Measurements from ENCODE around the gene PDIA4. TPM values are rescaled to one million over a fixed set of nuclear protein-coding genes. Genes with fewer than 3 reads are reported as not detected.

Gene PDIA4
- total and polyA plus RNA-seq, 2 of the 8 experiments (the other 6 are each of a cell fraction or from before 2014, with no cell fraction given) = 119 to 303 TPM

GRCh38 chr7:148987010-148987750 lies 41.1 kb downstream of the PDIA4 start (continued):
- TF ChIP-seq EGR1 (IDR thresholded peaks at IDR 0.05; ENCODE audit: borderline replicate concordance, low read depth, low read length) (0 out of 2 replicates have a peak, but pooled peaks have one; percentile 33), FOSL1 (IDR thresholded peaks at IDR 0.05; ENCODE audit: insufficient read depth, low read depth, low read length) (no peak), SP4 (IDR thresholded peaks at IDR 0.05; ENCODE audit: low read length) (0 out of 2 replicates have a peak, but pooled peaks have one; percentile 46), SIRT6 (IDR thresholded peaks at IDR 0.05; ENCODE audit: low read length) (no peak), SP1 (IDR thresholded peaks at IDR 0.05; ENCODE audit: low read depth, low read length) (0 out of 2 replicates have a peak, but pooled peaks have one; percentile 15), ASH2L (IDR thresholded peaks at IDR 0.05; ENCODE audit: low read length) (peak; percentile 81), SP2 (IDR thresholded peaks at IDR 0.05; ENCODE audit: low read length) (no peak), CBX8 (IDR thresholded peaks at IDR 0.05; ENCODE audit: borderline replicate concordance, low read depth, low read length) (no peak), HDAC6 (IDR thresholded peaks at IDR 0.05; ENCODE audit: low read depth, low read length) (no peak), RXRA (IDR thresholded peaks at IDR 0.05; ENCODE audit: insufficient read depth, low read depth, low read length) (no peak), CREB1 (IDR thresholded peaks at IDR 0.05) (peak; percentile 86), PHF8 (conservative IDR thresholded peaks at IDR 0.05; ENCODE audit: low read depth, low read length) (no peak), NRF1 (IDR thresholded peaks at IDR 0.05; ENCODE audit: low read depth, low read length) (no peak), POU5F1 (IDR thresholded peaks at IDR 0.05; ENCODE audit: low read depth, low read length) (no peak), KDM1A (IDR thresholded peaks at IDR 0.05; ENCODE audit: borderline replicate concordance, low read length) (no peak), JUND (IDR thresholded peaks at IDR 0.05; ENCODE audit: low read length) (peak; percentile 57), MAFK (IDR thresholded peaks at IDR 0.05; ENCODE audit: low read depth, low read length) (no peak), POLR2A (IDR thresholded peaks at IDR 0.05; ENCODE audit: control extremely low read depth in 1 of 2, low read depth in 2 of 2, low read length in 2 of 2) (peak; percentile 30 to 72), SIN3A (conservative IDR thresholded peaks at IDR 0.05 in 1 of 2, IDR thresholded peaks at IDR 0.05 in 1 of 2; ENCODE audit: low read depth in 1 of 2, low read length in 2 of 2) (0 out of 4 replicates have a peak, but pooled peaks of 1 of the 2 experiments have one; percentile 65), KDM5A (IDR thresholded peaks at IDR 0.05; ENCODE audit: low read length) (no peak), CTBP2 (IDR thresholded peaks at IDR 0.05; ENCODE audit: borderline replicate concordance, insufficient read depth, insufficient read length, low read length) (no peak), TBP (IDR thresholded peaks at IDR 0.05; ENCODE audit: low read depth, low read length) (peak; percentile 99), TAF1 (IDR thresholded peaks at IDR 0.05; ENCODE audit: low read depth, low read length) (peak; percentile 79)
- TF ChIP-seq, protein P1, sequence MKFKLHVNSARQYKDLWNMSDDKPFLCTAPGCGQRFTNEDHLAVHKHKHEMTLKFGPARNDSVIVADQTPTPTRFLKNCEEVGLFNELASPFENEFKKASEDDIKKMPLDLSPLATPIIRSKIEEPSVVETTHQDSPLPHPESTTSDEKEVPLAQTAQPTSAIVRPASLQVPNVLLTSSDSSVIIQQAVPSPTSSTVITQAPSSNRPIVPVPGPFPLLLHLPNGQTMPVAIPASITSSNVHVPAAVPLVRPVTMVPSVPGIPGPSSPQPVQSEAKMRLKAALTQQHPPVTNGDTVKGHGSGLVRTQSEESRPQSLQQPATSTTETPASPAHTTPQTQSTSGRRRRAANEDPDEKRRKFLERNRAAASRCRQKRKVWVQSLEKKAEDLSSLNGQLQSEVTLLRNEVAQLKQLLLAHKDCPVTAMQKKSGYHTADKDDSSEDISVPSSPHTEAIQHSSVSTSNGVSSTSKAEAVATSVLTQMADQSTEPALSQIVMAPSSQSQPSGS (IDR thresholded peaks at IDR 0.05; ENCODE audit: low read length) = no peak; the same call in 1 of the 2 replicates
